Esophagus squamous epithelium (tissue), 5 donors: ENCODE data around the gene YARS1. TPM values are rescaled to one million over a fixed set of nuclear protein-coding genes. Genes with fewer than 3 reads are reported as not detected.
A peak's percentile ranks its signal among the peaks of the same experiment; 100 is the strongest.
"Not testable (repeated sequence)": the region's sequence is repeated elsewhere in the genome, so short reads cannot be mapped to it uniquely, and the experiment has no call there.

Source experiments
- DNase-seq: peaks from one replicate; lab custom pipeline; 2025; lab: John Stamatoyannopoulos, UW
- H3K27ac ChIP-seq, 4 donors: fragments of 200-600 bp; sonication (generic); one replicate each; pipeline ENCODE4 v1.5.1; 2016 to 2019; ENCODE audit warnings: mild to moderate bottlenecking in 1 of 4
- H3K27me3 ChIP-seq, 4 donors: fragments of 200-600 bp; sonication (generic); 1 replicate in 3 of 4; 2 replicates in 1 of 4; pipeline versions ENCODE4 v1.5.1 to v1.6.0; 2017 to 2021; ENCODE audit warnings: antibody characterized with exemption in 1 of 4
- H3K36me3 ChIP-seq, 3 donors: fragments of 200-600 bp; sonication (generic); one replicate each; pipeline ENCODE4 v1.5.1; 2016 to 2019
- H3K4me1 ChIP-seq, 3 donors: fragments of 200-600 bp; sonication (generic); one replicate each; pipeline ENCODE4 v1.5.1; 2017 to 2019
- H3K4me3 ChIP-seq, 4 donors: fragments of 200-600 bp; sonication (generic); 1 replicate in 3 of 4; 2 replicates in 1 of 4; pipeline ENCODE4 v1.5.1; 2016 to 2019; ENCODE audit warnings: mild to moderate bottlenecking in 2 of 4, moderate library complexity in 1 of 4
- H3K9me3 ChIP-seq, 3 donors: fragments of 200-600 bp; sonication (generic); one replicate each; pipeline ENCODE4 v1.5.1; 2016 to 2019
- POLR2A ChIP-seq, 4 donors: fragments of 450-650 bp; IDR thresholded peaks; one replicate each; pipeline ENCODE4 v1.6.1; 2017; ENCODE audit warnings: antibody characterized with exemption in 4 of 4, mild to moderate bottlenecking in 4 of 4, moderate library complexity in 3 of 4
- WGBS, 2 donors: methylation state at CpG; one replicate each; pipeline ENCODE4 v1.1.5; 2018; 5-methylcytosine and 5-hydroxymethylcytosine counted together
- intact Hi-C: fragments of 100-400 bp; cut with DNase I; formaldehyde crosslinking; loops from one replicate; pipeline ENCODE4 v1.15.0; 2022
- total RNA-seq, 4 donors: library from RNA; depleted of rRNA; stranded (reverse); fragments of >200 nt; gene quantifications; one replicate each; pipeline ENCODE4 v1.1.0, GENCODE V29; 2016
- TF ChIP-seq, protein P1 (sequence below), 6 experiments: fragments of 450-650 bp in 4 of 6; fragments of 200-600 bp in 2 of 6; sonication (generic) in 2 of 6; IDR thresholded peaks; one replicate each; pipeline ENCODE4 v1.5.1; 2016 to 2019; ENCODE audit warnings: antibody characterized with exemption in 6 of 6, mild to moderate bottlenecking in 4 of 6, moderate library complexity in 4 of 6
- donor health status: DM: yes; HTN: yes; CAD: no.

The YARS1 gene
- total RNA-seq, 4 donors from 2014 or later: 46.7 to 92.0 (median 62.3) TPM

- H3K9me3 ChIP-seq: no peaks in the 10 kb centered on the region
- no peaks in the 10 kb centered on the region for H3K27me3 ChIP-seq
- H3K4me3 ChIP-seq: no peak overlapping the region
- TF ChIP-seq, protein P1, sequence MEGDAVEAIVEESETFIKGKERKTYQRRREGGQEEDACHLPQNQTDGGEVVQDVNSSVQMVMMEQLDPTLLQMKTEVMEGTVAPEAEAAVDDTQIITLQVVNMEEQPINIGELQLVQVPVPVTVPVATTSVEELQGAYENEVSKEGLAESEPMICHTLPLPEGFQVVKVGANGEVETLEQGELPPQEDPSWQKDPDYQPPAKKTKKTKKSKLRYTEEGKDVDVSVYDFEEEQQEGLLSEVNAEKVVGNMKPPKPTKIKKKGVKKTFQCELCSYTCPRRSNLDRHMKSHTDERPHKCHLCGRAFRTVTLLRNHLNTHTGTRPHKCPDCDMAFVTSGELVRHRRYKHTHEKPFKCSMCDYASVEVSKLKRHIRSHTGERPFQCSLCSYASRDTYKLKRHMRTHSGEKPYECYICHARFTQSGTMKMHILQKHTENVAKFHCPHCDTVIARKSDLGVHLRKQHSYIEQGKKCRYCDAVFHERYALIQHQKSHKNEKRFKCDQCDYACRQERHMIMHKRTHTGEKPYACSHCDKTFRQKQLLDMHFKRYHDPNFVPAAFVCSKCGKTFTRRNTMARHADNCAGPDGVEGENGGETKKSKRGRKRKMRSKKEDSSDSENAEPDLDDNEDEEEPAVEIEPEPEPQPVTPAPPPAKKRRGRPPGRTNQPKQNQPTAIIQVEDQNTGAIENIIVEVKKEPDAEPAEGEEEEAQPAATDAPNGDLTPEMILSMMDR (IDR thresholded peaks at IDR 0.05): no peak
- TF ChIP-seq POLR2A (IDR thresholded peaks at IDR 0.05): no peak
- peak overlapping the region in 1 of 4 donors; percentile 2 for H3K27ac ChIP-seq
- peaks cover 0 to 92% (median 9%) of the 10 kb centered on the region in 3 donors for H3K36me3 ChIP-seq
- 90 to 100% methylated on average over 1 of the region's 1 CpG for WGBS, 2 donors
- intact Hi-C loops: no loop called here
- H3K4me1 ChIP-seq: peaks cover 0 to 26% (median 0%) of the 10 kb centered on the region in 3 donors
- DNase-seq: no peak
Measured at GRCh38 chr1:32791881-32792280, 25.3 kb downstream of the YARS1 start.

GRCh38 chr1:32789356-32789755, 27.8 kb downstream of the YARS1 start:
- DNase-seq, H3K4me3 ChIP-seq, H3K27me3 ChIP-seq, intact Hi-C loops, H3K9me3 ChIP-seq: not testable (repeated sequence)
- Histone ChIP-seq H3K4me1 (peaks cover 0 to 27% (median 0%) of the 10 kb centered on the region in 3 donors), H3K36me3 (peaks cover 0 to 94% (median 9%) of the 10 kb centered on the region in 3 donors), H3K27ac (peak overlapping the region in 3 of 4 donors; percentile 0 to 64 (median 63))
- 32 to 60% methylated on average over 2 of the region's 2 CpGs for WGBS, 2 donors

- peak overlapping the region in 1 of 4 donors; percentile 40 for H3K27ac ChIP-seq
- no peaks in the 10 kb centered on the region for H3K27me3 ChIP-seq
- H3K4me1 ChIP-seq: peaks cover 0 to 22% (median 0%) of the 10 kb centered on the region in 3 donors
- TF ChIP-seq, protein P1 (IDR thresholded peaks at IDR 0.05): peak in 4 of 6 experiments; percentile 12 to 44 (median 20)
- TF ChIP-seq POLR2A (IDR thresholded peaks at IDR 0.05): no peak
- H3K9me3 ChIP-seq: no peaks in the 10 kb centered on the region
- DNase-seq: no peak
- 55 to 68% methylated on average over 4 of the region's 4 CpGs for WGBS, 2 donors
- H3K4me3 ChIP-seq: no peak overlapping the region
- H3K36me3 ChIP-seq: peaks cover 5 to 96% (median 6%) of the 10 kb centered on the region in 3 donors
- intact Hi-C loops: no loop called here
Measured at GRCh38 chr1:32786856-32787255, 30.3 kb downstream of the YARS1 start.

- H3K9me3 ChIP-seq: no peaks in the 10 kb centered on the region
- DNase-seq: no peak
- no peak overlapping the region for H3K27ac ChIP-seq
- WGBS, 2 donors: 91 to 100% methylated on average over 1 to 2 of the region's 3 CpGs
- TF ChIP-seq POLR2A (IDR thresholded peaks at IDR 0.05): no peak
- TF ChIP-seq, protein P1 (IDR thresholded peaks at IDR 0.05): no peak
- H3K27me3 ChIP-seq: no peaks in the 10 kb centered on the region
- H3K4me3 ChIP-seq: no peak overlapping the region
- peaks cover 14 to 98% (median 20%) of the 10 kb centered on the region in 3 donors for H3K36me3 ChIP-seq
- H3K4me1 ChIP-seq: peaks cover 0 to 19% (median 0%) of the 10 kb centered on the region in 3 donors
- intact Hi-C loops: no loop called here
Measured at GRCh38 chr1:32784817-32785216, 32.3 kb downstream of the YARS1 start.

- H3K4me3 ChIP-seq: no peak overlapping the region
- WGBS, 2 donors: 96 to 98% methylated on average over 5 of the region's 5 CpGs
- intact Hi-C loops: no loop called here
- no peak for DNase-seq
- H3K4me1 ChIP-seq: peaks cover 0 to 10% (median 0%) of the 10 kb centered on the region in 3 donors
- TF ChIP-seq, protein P1 (IDR thresholded peaks at IDR 0.05): no peak
- no peak for TF ChIP-seq POLR2A (IDR thresholded peaks at IDR 0.05)
- H3K27me3 ChIP-seq: no peaks in the 10 kb centered on the region
- H3K36me3 ChIP-seq: peaks cover 14 to 100% (median 27%) of the 10 kb centered on the region in 3 donors
- H3K27ac ChIP-seq: no peak overlapping the region
- H3K9me3 ChIP-seq: no peaks in the 10 kb centered on the region
Measured at GRCh38 chr1:32783851-32784250, 33.3 kb downstream of the YARS1 start.
